Epidermal melanocyte (primary cell): ENCODE data around the gene KRTAP3-3.

Experiments
- DNase-seq: peaks from one replicate; pipeline ENCODE4 v3.0.0; 2011; ENCODE audit warnings: low spot score; ENCODE audit not compliant: insufficient read length

The KRTAP3-3 gene

DNA sequence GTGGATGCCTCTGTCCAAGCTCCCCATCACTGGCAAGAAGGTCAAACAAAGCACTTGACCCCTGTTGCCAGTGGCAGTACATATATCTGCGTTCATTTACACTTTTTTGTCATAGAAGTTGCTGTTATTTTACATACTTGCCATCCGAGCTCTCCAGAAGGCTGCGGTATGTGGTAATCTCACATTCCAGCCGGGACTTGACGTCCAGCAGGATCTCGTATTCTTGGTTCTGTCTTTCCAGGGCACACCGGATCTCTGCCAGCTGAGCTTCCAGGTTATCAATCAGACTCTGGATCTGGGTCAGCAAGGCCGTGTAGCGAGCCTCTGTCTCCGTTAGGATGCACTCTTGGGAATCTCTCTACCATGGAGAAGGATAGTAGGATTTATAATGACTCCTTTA is 33.8 kb downstream of the KRTAP3-3 start:
- DNase-seq: no peak

DNA sequence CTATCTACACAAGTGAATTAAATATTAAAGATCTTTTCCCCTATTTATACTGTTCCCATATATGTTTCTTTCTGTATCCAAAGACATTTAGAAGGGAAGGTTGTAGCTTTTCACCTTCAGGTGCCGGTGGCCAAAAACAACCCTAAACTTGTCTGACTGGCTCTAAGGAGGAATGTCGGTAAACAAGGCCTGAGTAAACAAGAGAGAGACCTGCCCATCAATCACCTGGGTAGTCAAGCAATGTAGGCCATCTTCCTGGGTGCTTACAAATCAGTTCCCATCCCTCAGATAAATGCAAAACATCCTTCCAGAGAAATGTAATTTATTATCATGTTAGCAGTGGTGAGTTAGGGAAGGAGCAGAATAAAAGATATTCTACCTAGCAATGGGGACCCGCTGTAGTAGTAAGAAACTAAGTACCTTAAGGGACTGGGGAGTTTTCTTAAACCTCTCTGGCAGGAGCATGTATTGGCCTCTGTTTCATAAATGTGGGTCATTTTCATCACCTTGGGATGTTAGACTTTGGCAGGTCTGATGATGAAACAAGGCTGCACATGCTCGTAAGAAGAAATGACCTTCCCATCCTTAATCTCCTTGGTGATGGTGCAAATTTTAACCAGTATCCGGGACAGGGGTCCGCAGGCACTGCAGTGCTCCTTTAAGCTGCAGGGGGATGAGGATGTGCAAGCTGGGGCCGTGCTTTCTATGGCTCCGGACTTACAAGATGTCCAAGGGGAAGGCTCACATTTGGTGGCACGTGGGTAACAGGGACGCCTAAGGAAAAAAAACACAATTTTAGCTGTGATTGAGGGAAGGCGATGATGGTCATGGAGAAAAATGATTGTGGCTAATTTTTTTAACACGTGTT is 35.6 kb downstream of the KRTAP3-3 start:
- DNase-seq: no peak

GRCh38 chr17:40956401-40957254 is 37.3 kb downstream of the KRTAP3-3 start:
- no peak for DNase-seq

DNA sequence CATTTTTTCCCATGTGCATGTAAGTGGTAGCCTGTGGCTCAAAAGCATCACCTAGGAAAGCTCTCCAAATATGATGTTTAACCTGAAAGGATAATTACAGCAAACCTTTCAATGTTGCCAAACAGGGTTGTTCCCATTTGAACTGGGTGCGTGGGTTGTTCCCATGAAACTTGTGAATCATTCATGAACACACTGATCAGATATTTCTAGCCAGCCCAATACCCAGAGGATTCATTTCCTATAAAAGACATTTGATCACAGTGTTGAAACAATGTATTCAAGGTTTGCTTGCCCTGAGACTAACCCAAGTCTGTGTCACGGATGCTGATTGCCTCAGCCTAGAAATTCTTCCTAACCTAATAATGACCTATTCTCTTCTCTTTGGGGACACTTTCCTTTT is 40.1 kb downstream of the KRTAP3-3 start:
- DNase-seq: no peak

DNA sequence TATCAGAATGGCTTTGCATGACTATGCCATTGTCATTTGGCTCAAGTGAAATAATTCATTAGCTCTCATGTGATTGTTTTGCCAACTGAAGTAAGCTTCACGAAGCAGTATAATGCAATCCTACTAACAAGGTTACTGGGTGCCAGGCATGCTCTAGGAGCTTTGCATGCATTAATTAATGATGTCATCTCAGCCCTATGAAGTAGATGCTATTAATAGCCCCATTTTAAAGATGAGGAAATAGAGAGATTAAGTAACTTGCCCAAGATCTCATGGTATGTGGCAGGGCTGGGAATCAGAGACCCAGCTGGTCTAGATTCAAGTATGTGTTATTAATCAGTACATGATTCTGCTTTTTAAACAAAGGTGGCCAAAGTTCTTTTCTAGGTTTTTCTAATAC is 41.3 kb downstream of the KRTAP3-3 start:
- DNase-seq: no peak

DNA sequence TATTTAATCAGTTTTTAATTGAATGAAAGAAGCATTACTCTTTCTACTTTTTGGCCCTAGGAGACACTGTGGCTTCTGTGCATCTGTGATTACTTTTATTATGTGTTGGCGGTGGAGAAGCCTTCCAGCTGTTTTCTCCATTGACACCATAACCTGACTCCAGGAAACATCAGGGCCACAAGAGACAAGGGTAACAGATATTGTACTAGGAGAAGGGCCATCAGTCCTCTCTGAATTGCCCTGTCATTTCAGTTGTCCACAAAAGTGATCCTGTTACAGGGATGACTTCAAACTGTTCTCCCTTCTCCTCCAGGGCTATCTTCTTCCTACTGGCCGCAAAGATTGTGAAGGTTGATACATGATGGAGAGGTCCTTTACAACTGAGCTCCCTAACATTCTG is 41.8 kb downstream of the KRTAP3-3 start:
- DNase-seq: no peak

DNA sequence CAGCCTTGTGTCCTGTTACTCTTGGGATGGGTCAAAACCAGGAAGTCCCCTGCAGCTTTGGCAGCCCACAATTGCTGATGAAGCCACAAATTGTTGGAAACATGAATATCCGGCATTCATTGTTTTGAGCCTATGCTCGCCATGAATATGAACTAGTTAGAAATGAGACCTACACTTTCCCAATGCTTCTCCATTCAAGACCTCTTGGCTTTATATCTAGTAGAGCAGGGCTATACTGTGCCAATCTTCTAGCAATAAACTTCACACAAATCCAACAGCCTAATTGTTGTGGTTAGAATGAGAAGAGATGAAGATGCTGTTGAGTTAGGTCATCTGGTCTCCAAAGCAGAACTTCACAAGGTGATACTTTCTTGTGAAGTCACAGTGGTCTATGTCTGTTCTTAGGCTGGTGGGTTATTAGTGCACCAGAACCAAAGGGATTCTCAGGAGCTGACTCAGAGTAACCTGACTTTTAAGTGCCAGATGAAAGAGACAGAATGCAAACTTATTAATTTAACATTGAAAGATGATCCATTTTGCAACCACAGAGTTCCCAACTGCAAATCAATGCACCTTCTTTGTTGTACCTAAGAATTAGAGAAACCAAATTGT is 42.8 kb downstream of the KRTAP3-3 start:
- no peak for DNase-seq

GRCh38 chr17:40950176-40950575 is 43.8 kb downstream of the KRTAP3-3 start:
- no peak for DNase-seq

- no peak for DNase-seq
These were observed 44.5 kb downstream of the KRTAP3-3 start for GRCh38 chr17:40949418-40949817.

- no peak for DNase-seq
These were observed 46.0 kb downstream of the KRTAP3-3 start for GRCh38 chr17:40947929-40948328.

DNA sequence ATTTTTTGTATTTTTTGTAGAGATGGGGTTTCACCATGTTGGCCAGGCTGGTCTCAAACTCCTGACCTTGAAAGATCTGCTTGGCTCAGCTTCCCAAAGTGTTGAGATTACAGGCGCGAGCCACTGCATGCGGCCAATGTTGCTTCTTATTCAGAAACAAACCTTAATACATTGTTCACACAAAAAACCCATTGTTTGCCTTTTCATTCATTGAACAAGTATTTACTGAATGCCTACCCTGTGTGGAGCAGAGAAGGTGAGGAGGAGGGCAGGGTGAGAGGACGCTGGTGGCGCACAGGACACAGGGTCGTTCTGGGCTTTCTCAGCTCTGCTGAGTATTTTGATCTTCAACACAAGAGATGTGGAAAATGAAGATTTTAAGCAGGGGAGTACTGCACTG is 48.5 kb downstream of the KRTAP3-3 start:
- DNase-seq: no peak

- DNase-seq: no peak
These were observed 49.4 kb downstream of the KRTAP3-3 start for GRCh38 chr17:40944531-40944930.
